A549 treated with ZK216348 at 1 μM for 4 hours (cell line): ENCODE data around the gene CYRIA. TPM values are rescaled to one million over a fixed set of nuclear protein-coding genes. Genes with fewer than 3 reads are reported as not detected.

Source experiments
- total RNA-seq: library from RNA; stranded (reverse); fragments of 200-300 nt; extraction: Qiagen RNA extraction; gene quantifications from 5 replicates; pipeline ENCODE4 v1.2.3, GENCODE V29; 2022; ENCODE audit warnings: low read depth

The CYRIA gene
- total RNA-seq = 0.04 to 0.60 TPM (median 0.17 TPM) in 5 replicates

GRCh38 chr2:16665748-16666448 lies at the start of gene CYRIA:
Gene CYRIA (minus strand): TSS chr2:16665834. CDS start chr2:16588119, 77,715 bp downstream.

